EH (cell line): ENCODE measurements around the gene CDA.
"Not testable (repeated sequence)": the region's sequence is repeated elsewhere in the genome, so short reads cannot be mapped to it uniquely, and the experiment has no call there.

Source experiments
- DNase-seq: peaks from one replicate; pipeline ENCODE4 v3.0.0-alpha.2; 2015; ENCODE audit warnings: low read depth

The CDA gene

GRCh38 chr1:20586953-20587660 lies 1.8 kb upstream of the CDA start:
- DNase-seq, result no peak

- DNase-seq, result peak; percentile 51
Observed at GRCh38 chr1:20587661-20588053, 1.2 kb upstream of the CDA start.

GRCh38 chr1:20589331-20590278 lies 708 bp downstream of the CDA start:
- DNase-seq, result no peak

GRCh38 chr1:20590306-20590777 lies 1.4 kb downstream of the CDA start:
- peak; percentile 66 for DNase-seq

- DNase-seq, result no peak
Observed at GRCh38 chr1:20593756-20594155, 4.9 kb downstream of the CDA start.

GRCh38 chr1:20594746-20595145 lies 5.8 kb downstream of the CDA start:
- DNase-seq, result no peak

- no peak for DNase-seq
Observed at GRCh38 chr1:20596106-20596505, 7.2 kb downstream of the CDA start.

GRCh38 chr1:20597650-20598049 lies 8.8 kb downstream of the CDA start:
- no peak for DNase-seq

GRCh38 chr1:20600156-20600555 lies 11.3 kb downstream of the CDA start:
- no peak for DNase-seq

- peak; percentile 90 for DNase-seq
Observed at GRCh38 chr1:20601129-20601825, 12.4 kb downstream of the CDA start.

- DNase-seq, result peak; percentile 39
Observed at GRCh38 chr1:20602851-20603450, 14.1 kb downstream of the CDA start.

- DNase-seq, result peak; percentile 99
Observed at GRCh38 chr1:20603504-20604464, 14.9 kb downstream of the CDA start.

- DNase-seq, result peak; percentile 65
Observed at GRCh38 chr1:20604678-20605077, 15.8 kb downstream of the CDA start.

GRCh38 chr1:20606801-20607570 lies 18.1 kb downstream of the CDA start:
- DNase-seq, result not testable (repeated sequence)

GRCh38 chr1:20609541-20609940 lies 20.6 kb downstream of the CDA start:
- DNase-seq, result no peak

- DNase-seq, result no peak
Observed at GRCh38 chr1:20610970-20611369, 22.1 kb downstream of the CDA start.

GRCh38 chr1:20611652-20612051 lies 22.8 kb downstream of the CDA start:
- DNase-seq, result no peak

- DNase-seq, result no peak
Observed at GRCh38 chr1:20612221-20612746, 23.4 kb downstream of the CDA start.

GRCh38 chr1:20614131-20614579 lies 25.3 kb downstream of the CDA start:
- DNase-seq, result no peak
